Pulmonary artery endothelial cell (primary cell): ENCODE results near the gene CEP135. TPM values are rescaled to one million over a fixed set of nuclear protein-coding genes. Genes with fewer than 3 reads are reported as not detected.
"Not testable (repeated sequence)": the region's sequence is repeated elsewhere in the genome, so short reads cannot be mapped to it uniquely, and the experiment has no call there.

Experiments
- DNase-seq: peaks from one replicate; pipeline ENCODE4 v3.0.0-alpha.2; 2011; ENCODE audit warnings: low read depth, low spot score
- total RNA-seq: library from RNA; depleted of rRNA; stranded (reverse); fragments of >200 nt; gene quantifications from 2 replicates; pipeline ENCODE4 v1.2.3, GENCODE V29; 2014

The CEP135 gene
- total RNA-seq, 1 donor from 2014 or later = 7.4 TPM

DNA sequence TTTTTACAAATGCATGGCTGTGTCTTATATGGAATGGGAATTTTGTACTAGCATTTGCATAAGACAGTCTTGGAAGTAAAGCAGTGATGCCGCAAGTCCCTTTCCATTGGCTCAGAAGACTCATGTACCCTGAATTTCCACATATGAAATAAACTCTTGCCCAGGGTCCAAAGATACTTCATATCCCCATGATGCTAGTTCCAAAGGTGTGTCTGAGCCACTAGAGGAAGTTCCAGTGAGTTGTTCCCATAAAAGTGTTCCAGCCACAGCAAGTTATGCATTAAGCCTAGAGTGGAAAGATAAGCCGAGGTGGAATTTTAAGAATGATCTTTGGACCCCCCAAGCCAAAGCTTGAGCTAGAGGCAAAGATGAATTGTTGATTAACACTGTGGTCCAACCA, 9.3 kb upstream of the CEP135 start:
- DNase-seq = no peak

DNA sequence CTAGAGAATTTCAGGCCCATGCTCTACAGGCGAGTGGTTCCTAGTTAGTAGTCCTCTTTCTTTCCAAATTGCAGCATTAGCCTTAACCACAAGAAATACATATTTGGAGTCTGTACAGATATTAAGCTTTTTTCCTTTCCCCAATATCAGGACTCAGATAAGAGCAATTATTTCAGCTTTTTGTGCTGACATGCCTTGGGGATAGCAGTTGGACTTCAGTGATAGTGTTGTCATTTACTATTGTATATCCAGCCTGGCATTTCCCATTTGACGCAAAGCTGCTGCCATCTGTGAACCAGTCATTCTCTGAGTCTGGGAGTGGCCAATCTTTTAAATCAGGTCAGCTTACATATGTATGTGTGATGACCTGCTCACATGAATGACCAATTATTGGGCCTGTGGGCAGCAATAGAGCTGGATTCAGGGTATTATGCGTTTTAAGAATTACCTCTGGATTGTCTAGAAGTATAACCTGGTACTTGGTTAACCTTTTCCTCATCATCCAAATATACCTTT, 6.8 kb upstream of the CEP135 start:
- DNase-seq = no peak

DNA sequence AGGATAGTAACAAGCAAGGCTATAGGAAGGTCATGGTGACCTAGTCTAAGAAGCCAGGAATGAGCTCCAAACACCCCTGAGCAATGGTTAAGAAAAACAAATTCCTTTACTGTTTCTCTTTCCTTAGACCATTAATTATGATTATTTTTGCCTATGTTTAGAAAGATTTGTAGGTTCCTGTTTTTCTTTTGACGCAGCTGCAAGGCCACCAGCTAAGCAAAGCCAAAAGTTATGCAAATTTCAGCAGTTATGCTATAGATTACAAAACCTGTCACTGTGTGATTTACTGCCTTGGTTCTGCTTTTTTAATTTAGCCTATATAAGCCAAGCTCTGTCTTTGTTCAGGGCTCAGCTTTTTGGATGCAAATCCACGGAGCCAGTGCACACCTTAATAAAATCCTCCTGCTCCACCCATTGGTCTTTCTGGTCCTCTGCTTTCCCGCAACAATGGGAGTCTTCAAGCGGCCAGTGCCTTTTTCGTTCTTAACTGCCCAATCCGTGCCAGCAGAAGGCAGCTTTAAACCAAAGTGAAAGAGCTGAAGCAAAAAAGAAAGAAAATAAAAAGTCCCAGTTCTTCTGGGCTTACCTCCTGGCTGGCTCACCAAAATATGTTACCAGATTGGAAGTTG, 1.4 kb upstream of the CEP135 start:
- no peak for DNase-seq

DNA sequence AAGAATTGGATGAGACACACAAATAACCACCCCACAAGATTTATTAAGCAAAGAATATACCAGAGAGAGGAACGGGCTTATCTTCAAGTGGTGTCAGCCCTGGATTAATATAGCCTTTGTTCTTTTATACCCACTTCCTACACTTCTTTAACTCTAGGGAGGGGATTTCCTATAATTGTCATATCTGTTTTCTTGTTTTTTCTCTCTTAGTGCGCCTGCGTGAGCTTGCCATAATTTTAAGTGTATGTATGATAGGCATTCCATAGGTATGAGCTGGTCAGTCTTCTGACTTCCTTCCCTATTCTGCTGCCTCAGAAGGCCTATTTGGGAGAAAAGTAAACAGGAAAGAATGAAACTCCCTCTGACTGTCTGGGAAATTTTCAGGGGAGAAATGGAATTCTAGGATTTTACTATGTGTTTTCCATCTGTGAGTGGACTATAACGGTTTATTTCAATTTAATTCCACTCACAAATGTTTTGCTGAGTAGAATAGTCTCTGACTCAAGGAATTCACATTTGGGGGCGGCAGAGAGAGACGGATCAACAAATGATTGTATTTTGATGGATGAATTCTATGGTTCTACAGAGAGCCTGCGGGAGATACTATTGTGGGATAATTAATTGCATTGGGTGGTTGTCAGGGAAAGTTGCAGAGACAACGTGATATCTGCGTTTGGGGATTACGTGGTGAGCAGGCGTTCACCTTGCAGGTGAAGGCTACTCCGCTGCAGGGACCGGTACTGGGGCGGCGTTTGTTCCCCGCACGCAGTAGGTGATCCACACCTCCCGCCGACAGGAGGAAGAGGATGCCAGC, 626 bp upstream of the CEP135 start:
- DNase-seq = peak; percentile 95

DNA sequence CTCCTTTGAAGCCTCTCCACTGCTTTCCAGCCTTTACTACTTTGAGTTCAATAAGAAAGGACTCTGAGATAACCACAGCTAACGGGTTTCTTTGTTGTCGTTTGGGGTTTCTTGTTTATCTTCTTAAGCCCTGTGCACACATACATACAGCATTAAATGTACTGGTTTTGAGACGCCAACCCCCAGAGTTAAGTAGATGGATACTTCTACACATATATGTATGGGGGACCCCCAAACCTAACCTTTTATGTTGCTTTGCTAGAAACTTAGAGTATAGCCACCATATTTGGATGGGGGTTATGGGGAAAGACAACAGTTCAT, 697 bp downstream of the CEP135 start:
- DNase-seq = no peak

DNA sequence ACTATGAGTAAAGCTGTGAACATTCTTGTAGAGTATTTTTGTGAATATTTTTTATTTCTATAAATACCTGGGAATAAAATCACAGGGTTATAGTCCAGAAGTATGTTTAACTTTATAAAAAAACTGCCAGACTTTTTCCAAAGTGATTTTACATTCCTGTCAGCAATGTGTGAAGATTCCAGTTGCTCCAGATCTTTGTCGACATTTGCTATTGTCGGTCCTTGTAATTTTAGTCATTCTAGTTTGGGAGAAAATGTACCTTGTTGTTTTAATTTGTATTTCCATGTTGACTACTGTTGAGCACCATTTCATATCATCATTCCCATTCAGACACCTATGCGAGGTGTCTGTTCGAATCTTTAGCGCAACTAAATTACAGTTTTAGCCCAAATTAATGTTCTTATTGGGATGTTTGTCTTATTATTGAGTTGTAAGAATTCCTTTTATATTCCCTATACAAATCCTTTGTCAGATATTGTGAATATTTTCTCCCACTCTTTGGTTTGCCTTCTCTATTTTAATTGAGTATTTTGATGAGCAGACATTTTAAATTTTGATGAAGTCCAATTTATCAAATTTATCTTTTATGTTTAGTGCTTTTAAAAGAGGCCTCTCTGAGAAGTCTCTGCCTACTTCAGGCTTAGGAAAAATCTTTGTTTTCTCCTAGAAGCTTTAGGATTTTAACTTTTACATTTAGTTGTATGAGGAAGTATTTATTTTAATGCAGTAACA, 2.6 kb downstream of the CEP135 start:
- no peak for DNase-seq

DNA sequence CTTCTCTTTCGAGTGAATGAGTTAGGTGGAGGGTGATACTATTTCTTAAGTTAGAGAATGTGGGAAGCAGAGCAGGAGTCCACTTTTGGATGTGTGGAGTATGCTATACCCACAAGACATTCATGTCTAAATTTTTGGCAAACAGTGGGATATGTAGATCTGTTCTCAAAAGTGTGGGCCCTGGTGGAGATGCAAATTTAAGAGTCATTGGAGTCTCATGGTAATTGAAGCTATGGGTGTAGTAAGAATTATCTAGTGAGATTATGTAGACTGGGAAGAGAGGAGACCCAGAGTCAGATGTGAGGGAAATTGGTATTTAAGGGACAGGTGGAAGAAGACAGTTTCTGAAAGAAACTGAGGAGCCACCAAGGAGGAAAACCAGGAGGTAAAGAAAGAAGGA, 7.0 kb downstream of the CEP135 start:
- DNase-seq = no peak

DNA sequence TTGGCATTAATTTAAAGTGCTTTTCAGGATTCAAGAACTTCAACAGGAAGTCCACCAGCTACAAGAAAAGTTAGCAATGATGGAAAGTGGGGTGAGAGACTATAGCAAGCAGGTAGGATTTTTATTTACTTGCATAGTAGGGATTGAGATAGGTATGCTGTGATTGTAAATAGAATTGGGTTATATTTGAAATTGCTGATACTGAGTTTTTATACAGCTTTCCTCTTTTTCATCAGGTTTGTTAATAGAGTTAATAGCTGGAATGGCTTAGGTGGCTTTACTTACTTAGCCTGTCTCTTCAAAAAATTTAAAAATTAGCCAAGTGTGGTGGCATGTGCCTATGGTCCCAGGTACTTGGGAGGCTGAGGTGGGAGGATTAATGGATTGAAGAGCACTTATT, 10.9 kb downstream of the CEP135 start:
- DNase-seq = no peak

DNA sequence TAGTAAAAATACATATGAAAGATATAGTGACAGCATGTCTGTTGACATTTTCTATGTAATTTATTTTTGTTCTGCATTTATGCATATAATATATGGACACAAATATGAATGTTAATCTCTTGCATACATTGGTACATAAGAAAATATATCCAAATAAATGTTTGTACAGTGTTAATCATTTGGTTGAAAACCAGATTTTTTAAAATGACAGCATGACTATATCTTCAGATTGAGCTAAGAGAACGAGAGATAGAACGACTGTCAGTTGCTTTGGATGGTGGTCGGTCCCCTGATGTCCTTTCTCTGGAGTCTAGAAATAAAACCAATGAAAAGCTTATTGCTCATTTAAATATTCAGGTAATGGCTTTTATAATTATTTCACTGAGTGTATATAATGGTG, 15.3 kb downstream of the CEP135 start:
- no peak for DNase-seq

DNA sequence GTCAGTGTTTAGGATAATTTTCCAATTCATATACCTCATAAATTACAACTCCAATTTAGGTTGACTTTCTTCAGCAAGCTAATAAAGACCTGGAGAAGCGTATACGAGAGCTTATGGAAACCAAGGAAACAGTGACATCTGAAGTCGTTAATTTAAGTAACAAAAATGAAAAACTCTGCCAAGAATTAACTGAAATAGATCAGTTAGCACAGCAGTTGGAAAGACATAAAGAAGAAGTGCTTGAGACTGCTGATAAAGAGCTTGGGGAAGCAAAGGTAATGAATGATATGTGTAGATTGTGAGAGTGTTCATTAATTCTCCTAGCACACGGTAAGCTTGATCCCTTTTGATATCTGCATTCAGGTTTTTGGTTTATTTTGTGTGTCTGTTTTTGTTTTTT, 16.8 kb downstream of the CEP135 start:
- no peak for DNase-seq

DNA sequence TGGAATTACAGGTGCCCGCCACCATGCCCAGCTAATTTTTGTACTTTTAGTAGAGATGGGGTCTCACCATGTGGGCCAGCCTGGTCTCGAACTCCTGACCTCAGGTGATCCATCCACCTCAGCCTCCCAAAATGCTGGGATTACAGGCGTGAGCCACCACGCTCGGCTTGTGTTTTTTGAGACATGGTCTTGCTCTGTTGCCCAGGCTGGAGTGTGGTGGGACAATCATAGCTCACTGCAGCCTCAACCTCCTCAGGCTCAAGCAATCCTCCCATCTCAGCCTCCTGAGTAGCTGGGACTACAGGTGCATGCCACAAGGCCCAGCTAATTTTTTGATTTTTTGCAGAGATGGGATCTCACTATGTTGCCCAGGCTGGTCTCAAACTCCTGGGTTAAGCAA, 17.6 kb downstream of the CEP135 start:
- DNase-seq = not testable (repeated sequence)

DNA sequence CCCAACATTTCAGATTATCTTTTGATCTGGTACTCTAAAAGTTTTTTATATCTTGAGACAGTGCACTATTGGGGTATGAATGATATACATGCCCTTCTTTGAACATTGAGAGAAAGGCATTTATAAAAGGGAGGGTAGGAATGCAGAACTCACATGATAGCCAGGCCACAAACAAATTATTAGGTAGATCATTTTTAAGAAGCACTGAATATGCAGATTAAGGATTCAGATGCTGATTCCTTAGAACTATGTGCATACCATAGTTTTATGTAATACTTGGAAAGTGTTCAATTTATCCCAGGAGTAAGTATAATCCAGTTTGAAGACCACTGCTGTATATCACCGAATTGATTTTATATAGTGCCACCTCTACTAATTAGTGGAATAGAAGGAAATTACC, 18.6 kb downstream of the CEP135 start:
- DNase-seq = no peak

DNA sequence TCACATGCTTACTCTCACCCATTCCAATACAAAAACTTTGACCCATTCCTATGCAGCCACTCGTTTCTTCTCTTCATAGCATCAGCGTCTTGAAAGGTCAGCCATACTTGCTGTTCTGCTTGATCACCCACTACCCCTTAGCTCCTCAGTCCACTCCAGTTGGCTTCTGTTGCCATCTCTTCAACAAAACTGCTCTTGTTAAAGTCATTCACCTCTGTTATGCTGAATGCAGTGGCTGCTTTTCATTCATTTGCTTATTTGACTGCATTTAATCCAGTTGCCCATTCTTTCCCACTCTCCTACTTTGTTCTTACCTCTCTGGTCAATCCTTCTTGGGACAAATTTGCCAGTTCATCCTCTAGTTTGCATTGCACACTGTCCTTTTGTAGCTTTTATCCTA, 24.9 kb downstream of the CEP135 start:
- DNase-seq = no peak

DNA sequence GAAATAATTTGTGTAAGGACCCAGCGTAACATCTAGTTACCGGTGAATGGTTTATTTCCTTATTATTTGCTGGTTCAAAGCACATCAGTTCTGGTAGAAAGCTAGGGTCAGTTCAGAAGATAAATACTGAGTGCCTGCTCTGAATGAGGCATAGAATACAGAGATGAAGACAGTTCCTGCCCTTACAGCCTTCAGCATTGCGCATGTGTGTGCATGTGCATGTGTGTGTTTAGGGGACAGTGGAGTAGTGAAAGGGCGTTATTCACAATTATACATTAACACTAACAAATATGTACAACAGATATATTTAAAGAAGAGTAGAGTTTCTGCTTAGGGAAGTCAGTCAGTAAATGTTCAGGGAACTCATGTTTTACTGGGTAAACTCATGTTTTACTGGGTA, 29.1 kb downstream of the CEP135 start:
- DNase-seq = no peak

DNA sequence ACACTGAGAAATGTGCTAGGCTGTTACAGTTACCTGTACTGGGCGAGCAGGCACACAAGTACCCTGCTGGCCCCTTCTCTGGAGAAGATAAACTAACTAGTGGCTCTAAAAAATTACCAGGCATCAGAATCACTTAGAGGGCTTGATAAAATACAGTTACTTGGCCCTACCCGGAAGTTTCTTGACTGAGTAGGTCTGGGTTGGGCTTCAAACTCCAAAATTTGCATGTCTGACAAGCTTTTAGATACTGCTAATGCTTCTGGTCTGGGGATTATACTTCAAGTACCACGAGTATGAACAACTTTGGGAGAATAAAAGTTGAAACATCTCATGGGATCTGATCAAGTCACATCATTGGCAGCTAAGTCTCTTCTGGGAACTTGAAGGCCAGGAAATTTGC, 30.8 kb downstream of the CEP135 start:
- no peak for DNase-seq

DNA sequence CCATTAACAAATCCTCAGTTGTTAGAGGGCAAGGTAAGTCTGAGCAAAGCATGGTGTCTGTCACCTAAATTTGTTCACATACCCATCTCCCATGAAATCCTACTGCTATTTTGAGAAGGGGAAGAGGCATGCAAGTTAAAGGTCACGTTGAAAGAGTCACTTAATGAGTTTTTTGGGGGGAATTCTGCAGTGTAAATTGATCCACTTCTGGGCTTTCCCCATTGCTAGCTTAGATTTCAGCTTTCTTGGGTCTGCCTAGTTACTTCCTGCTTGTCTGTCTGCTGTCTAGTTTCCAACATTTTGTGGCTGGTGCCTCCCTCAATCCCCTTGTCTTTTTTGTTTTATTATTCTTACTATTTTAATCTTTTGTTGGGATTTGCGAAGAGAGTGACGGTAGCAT, 32.0 kb downstream of the CEP135 start:
- no peak for DNase-seq

DNA sequence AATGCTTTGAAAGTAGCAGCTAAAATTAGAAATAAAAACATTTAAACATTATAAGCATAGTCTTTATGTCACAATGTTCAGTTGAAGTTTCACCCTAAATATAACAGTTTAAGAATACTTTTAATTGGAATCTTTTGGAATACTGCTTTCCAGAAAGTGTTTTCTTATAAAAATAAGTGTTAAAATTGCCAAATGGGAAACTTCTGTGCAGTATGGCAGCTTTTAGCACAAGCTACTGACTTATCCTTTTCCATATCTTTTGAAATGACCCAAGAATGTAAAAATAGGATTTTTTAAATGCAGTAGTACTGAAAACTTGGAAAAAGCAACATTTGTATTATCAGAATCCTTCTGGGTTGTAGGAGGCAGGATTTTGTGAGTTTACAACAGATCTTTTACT, 34.2 kb downstream of the CEP135 start:
- no peak for DNase-seq

DNA sequence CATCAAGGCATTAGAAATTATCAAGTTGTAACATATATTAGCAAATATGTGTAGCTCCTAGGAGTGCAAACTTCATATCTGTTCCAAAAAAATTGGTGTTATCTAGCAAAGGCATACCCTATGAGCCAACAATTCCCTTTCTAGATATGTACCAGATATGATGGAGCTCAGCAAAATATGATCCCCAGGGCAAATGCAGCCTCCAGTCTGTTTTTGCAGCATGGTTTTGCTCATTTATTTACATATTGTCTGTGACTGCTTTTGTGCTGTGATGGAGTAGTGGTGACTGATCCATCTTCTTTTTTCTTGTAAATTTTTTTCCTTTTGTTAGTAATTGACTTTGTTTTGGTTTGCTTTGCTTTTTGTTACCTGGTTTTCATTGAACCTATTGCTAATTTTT, 41.0 kb downstream of the CEP135 start:
- no peak for DNase-seq

DNA sequence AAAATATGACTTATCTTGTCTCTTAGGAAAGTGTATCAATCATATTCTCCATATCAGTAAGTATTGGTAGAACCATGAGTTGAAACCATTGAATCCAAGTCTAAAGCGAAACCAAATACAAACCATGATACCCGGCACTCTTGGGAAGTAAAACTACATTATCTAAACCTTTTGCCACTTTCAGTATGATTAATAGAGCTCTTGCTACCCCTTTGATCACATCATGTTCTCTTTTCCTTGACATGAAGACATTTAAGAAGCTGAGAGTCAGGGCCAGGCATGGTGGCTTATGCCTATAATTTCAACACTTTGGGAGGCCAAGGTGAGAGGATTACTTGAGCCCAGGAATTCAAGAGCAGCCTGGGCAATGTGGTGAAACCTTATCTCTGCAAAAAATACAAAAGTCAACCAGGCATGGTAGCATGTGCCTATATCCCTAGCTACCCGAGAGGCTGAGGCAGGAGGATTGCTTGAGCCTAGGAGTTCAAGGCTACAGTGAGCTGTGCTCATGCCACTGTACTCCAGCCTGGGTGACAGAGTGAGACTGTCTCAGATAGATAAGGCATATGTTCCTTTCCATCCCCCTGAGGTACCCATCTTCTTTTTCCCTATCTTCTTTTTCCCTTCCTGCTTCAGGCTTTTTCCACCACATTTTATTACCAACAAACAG, 45.4 kb downstream of the CEP135 start:
- no peak for DNase-seq

DNA sequence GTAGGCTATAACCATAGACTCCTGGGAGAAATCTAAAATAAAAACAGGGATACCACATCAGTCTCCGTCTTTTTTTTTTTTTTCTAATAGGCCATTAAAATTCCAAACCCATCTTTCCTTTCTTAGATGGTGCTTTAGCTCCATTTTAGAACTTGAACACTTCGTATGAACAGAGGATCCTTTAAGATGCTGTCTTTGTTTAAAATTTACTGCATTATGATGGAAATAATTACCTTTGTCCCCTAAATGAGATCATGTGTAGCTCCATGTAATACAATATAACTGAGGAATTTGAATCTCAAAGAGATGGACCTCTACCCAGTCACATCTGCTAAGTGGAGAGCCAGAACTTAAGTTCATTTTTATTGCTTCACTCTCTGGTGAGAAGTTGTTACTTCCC, 47.9 kb downstream of the CEP135 start:
- DNase-seq = no peak

DNA sequence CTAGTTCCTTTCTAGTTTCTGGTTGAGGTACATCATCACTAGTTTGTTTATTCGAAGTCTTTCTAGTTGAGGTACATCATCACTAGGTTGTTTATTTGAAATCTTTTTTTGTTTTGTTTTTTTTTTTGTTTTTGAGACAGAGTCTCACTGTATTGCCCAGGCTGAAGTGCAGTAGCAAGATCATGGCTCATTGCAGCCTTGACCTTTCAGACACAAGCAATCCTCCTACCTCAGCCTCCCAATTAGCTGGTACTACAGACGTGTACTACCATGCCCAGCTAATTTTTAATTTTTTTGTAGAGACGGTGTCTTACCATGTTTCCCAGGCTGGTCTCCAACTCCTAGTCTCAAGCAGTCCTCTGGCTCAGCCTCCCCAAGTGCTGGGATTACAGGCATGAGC, 54.9 kb downstream of the CEP135 start:
- no peak for DNase-seq

DNA sequence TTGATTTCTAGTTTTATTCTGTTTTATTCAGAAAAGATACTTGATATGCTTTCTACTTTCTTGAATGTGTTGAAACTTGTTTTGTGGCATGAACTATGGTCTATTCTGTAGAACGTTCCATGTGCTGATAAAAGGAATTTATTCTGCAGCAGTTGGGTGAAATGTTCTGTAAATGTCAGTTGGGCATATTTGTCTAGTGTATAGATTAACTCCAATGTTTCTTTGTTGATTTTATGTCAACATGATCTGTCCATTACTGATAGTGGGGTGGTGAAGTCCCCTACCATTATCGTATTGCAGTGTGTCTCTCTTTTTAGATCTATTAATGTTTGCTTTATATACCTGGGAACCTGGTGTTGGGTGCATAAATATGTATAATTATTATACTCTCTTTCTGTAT, 55.5 kb downstream of the CEP135 start:
- no peak for DNase-seq
